ENCODE measurements around the gene TEPSIN. TPM values are rescaled to one million over a fixed set of nuclear protein-coding genes. Genes with fewer than 3 reads are reported as not detected.

The TEPSIN gene
- total and polyA plus RNA-seq, 2 of the 8 experiments (the other 6 are each of a cell fraction or from before 2014, with no cell fraction given) = 22.9 to 28.0 TPM

DNA sequence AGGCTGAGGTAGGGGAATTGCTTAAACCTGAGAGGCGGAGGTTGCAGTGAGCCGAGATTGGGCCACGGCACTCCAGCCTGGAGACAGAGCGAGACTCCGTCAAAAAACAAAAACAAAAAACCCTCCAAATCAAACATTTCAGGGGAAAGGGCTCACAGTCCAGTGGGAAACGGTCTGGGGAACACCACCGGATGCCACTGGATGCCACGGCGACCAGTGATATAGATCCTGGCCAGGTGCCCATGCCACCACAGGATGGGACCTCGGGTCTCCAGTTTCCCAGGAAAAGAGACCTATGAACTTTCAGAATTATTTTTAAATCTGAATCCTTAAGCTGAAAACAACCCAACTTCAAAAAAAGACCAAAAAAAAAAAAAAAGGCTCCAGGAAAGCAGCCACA, 28.4 kb downstream of the TEPSIN start (continued):
- TF ChIP-seq SP1 (IDR thresholded peaks at IDR 0.05; ENCODE audit: low read depth, low read length) (no peak), GTF2F1 (IDR thresholded peaks at IDR 0.05; ENCODE audit: borderline replicate concordance, low read depth, low read length) (no peak), SP2 (IDR thresholded peaks at IDR 0.05; ENCODE audit: low read length) (no peak)

Data from H1 (cell line).